ENCODE data around the gene RBBP5. TPM values are rescaled to one million over a fixed set of nuclear protein-coding genes. Genes with fewer than 3 reads are reported as not detected.

Gene RBBP5
- total and polyA plus RNA-seq, 2 experiments from 2014 or later, result 14.1 to 26.5 TPM

DNA sequence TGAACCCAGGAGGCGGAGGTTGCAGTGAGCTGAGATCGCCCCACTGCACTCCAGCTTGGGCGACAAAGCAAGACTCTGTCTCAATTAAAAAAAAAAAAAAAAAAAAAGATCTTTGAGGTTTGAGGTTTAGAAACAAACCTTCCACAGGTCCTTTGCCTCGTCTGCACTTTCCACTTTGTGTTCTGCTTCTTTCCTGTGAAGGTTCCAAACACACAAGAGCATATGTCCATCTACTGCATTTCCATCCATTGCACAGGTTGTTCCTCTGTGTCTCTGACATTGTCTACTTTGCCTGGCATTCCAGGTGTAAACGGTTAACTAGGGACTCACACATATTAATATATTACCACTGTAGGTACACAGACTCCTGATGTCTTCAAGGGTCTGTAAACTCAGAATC lies 49.6 kb upstream of the RBBP5 start (continued):
- TF ChIP-seq, protein P1, sequence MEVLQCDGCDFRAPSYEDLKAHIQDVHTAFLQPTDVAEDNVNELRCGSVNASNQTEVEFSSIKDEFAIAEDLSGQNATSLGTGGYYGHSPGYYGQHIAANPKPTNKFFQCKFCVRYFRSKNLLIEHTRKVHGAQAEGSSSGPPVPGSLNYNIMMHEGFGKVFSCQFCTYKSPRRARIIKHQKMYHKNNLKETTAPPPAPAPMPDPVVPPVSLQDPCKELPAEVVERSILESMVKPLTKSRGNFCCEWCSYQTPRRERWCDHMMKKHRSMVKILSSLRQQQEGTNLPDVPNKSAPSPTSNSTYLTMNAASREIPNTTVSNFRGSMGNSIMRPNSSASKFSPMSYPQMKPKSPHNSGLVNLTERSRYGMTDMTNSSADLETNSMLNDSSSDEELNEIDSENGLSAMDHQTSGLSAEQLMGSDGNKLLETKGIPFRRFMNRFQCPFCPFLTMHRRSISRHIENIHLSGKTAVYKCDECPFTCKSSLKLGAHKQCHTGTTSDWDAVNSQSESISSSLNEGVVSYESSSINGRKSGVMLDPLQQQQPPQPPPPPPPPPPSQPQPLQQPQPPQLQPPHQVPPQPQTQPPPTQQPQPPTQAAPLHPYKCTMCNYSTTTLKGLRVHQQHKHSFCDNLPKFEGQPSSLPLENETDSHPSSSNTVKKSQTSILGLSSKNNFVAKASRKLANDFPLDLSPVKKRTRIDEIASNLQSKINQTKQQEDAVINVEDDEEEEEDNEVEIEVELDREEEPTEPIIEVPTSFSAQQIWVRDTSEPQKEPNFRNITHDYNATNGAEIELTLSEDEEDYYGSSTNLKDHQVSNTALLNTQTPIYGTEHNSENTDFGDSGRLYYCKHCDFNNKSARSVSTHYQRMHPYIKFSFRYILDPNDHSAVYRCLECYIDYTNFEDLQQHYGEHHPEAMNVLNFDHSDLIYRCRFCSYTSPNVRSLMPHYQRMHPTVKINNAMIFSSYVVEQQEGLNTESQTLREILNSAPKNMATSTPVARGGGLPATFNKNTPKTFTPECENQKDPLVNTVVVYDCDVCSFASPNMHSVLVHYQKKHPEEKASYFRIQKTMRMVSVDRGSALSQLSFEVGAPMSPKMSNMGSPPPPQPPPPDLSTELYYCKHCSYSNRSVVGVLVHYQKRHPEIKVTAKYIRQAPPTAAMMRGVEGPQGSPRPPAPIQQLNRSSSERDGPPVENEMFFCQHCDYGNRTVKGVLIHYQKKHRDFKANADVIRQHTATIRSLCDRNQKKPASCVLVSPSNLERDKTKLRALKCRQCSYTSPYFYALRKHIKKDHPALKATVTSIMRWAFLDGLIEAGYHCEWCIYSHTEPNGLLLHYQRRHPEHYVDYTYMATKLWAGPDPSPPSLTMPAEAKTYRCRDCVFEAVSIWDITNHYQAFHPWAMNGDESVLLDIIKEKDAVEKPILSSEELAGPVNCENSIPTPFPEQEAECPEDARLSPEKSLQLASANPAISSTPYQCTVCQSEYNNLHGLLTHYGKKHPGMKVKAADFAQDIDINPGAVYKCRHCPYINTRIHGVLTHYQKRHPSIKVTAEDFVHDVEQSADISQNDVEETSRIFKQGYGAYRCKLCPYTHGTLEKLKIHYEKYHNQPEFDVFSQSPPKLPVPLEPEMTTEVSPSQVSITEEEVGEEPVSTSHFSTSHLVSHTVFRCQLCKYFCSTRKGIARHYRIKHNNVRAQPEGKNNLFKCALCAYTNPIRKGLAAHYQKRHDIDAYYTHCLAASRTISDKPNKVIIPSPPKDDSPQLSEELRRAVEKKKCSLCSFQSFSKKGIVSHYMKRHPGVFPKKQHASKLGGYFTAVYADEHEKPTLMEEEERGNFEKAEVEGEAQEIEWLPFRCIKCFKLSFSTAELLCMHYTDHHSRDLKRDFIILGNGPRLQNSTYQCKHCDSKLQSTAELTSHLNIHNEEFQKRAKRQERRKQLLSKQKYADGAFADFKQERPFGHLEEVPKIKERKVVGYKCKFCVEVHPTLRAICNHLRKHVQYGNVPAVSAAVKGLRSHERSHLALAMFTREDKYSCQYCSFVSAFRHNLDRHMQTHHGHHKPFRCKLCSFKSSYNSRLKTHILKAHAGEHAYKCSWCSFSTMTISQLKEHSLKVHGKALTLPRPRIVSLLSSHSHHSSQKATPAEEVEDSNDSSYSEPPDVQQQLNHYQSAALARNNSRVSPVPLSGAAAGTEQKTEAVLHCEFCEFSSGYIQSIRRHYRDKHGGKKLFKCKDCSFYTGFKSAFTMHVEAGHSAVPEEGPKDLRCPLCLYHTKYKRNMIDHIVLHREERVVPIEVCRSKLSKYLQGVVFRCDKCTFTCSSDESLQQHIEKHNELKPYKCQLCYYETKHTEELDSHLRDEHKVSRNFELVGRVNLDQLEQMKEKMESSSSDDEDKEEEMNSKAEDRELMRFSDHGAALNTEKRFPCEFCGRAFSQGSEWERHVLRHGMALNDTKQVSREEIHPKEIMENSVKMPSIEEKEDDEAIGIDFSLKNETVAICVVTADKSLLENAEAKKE (CRISPR knock-in tag; IDR thresholded peaks at IDR 0.05), result no peak
- TF ChIP-seq, protein P2, sequence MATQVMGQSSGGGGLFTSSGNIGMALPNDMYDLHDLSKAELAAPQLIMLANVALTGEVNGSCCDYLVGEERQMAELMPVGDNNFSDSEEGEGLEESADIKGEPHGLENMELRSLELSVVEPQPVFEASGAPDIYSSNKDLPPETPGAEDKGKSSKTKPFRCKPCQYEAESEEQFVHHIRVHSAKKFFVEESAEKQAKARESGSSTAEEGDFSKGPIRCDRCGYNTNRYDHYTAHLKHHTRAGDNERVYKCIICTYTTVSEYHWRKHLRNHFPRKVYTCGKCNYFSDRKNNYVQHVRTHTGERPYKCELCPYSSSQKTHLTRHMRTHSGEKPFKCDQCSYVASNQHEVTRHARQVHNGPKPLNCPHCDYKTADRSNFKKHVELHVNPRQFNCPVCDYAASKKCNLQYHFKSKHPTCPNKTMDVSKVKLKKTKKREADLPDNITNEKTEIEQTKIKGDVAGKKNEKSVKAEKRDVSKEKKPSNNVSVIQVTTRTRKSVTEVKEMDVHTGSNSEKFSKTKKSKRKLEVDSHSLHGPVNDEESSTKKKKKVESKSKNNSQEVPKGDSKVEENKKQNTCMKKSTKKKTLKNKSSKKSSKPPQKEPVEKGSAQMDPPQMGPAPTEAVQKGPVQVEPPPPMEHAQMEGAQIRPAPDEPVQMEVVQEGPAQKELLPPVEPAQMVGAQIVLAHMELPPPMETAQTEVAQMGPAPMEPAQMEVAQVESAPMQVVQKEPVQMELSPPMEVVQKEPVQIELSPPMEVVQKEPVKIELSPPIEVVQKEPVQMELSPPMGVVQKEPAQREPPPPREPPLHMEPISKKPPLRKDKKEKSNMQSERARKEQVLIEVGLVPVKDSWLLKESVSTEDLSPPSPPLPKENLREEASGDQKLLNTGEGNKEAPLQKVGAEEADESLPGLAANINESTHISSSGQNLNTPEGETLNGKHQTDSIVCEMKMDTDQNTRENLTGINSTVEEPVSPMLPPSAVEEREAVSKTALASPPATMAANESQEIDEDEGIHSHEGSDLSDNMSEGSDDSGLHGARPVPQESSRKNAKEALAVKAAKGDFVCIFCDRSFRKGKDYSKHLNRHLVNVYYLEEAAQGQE (IDR thresholded peaks at IDR 0.05; ENCODE audit: unreplicated experiment), result no peak
- TF ChIP-seq, protein P3, sequence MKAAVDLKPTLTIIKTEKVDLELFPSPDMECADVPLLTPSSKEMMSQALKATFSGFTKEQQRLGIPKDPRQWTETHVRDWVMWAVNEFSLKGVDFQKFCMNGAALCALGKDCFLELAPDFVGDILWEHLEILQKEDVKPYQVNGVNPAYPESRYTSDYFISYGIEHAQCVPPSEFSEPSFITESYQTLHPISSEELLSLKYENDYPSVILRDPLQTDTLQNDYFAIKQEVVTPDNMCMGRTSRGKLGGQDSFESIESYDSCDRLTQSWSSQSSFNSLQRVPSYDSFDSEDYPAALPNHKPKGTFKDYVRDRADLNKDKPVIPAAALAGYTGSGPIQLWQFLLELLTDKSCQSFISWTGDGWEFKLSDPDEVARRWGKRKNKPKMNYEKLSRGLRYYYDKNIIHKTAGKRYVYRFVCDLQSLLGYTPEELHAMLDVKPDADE (IDR thresholded peaks at IDR 0.05), result no peak
- TF ChIP-seq NANOG (IDR thresholded peaks at IDR 0.05; ENCODE audit: borderline replicate concordance) (no peak), ZNF114 (CRISPR knock-in tag; IDR thresholded peaks at IDR 0.05) (no peak), ZNF331 (CRISPR knock-in tag; IDR thresholded peaks at IDR 0.05; ENCODE audit: low read depth) (no peak), CREB1 (CRISPR knock-in tag; IDR thresholded peaks at IDR 0.05; ENCODE audit: low read depth) (no peak), EZH2phosphoT487 (IDR thresholded peaks at IDR 0.05; ENCODE audit: unreplicated experiment) (no peak)
